Measurements from ENCODE around the gene SPRED2.

The SPRED2 gene

DNA sequence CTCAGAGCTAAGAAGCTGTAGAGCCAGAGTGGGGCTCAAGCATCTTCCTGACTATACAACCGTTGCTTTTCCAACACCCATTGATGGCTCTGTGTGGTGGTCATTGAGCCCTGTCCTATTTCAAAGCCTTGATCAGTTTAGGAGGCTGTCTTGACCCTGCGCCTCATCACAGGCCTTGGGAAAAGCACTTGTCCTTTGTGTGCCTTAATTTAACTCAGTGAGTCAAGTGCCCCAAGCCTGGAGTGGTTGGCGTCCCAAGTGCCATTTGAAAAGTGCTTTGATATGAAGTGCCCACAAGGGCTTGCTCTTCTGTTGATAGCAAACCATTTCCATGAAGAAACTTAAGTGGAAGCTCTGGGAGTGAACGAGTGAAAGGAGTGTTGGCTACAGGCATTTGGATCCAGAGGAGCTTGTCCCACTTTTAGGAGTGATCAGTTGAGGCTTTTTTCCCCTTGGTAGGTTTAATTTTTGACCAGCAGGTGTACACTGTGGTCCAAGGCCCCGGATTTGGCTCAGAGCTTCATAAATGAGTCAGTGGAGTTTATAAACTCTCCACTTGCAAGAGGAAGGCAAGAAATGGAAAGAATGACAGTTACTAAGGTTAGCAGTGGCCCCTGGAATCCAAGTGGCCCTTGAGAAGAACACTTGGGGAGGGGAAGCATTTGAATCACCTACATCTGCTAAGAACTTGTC, 154.5 kb downstream of the SPRED2 start:
- Histone ChIP-seq H3K36me3 (ENCODE audit: control insufficient read depth, low read length) (peaks cover 1% of the 10 kb centered on the region), H3K4me2 (ENCODE audit: low read length) (peak overlapping the region; percentile 38), H3K27me3 (ENCODE audit: control insufficient read depth, low read length) (peaks cover 7% of the 10 kb centered on the region), H3K9me2 (replicated peaks; ENCODE audit: control insufficient read depth, low read length) (no peaks in the 10 kb centered on the region), H3F3A (ENCODE audit: control insufficient read depth, insufficient read depth) (peaks cover 31% of the 10 kb centered on the region), H3K9me3 (ENCODE audit: control insufficient read depth, insufficient read depth, low read length) (no peaks in the 10 kb centered on the region), H3K4me3 (ENCODE audit: low read length) (no peak overlapping the region), H3K27ac (ENCODE audit: low read depth, low read length) (no peak overlapping the region), H3K4me1 (ENCODE audit: control insufficient read depth, low read length) (peaks cover 24% of the 10 kb centered on the region), H3K79me2 (ENCODE audit: control insufficient read depth, low read length) (no peaks in the 10 kb centered on the region), H4K20me1 (ENCODE audit: control insufficient read depth, insufficient read depth, low read depth, low read length) (no peaks in the 10 kb centered on the region; the same call in 1 of the 2 replicates)
- TF ChIP-seq CTCF (IDR thresholded peaks at IDR 0.05; ENCODE audit: low read depth, low read length, poor library complexity, severe bottlenecking) (no peak), EZH2phosphoT487 (IDR thresholded peaks at IDR 0.05; ENCODE audit: borderline replicate concordance, low read length) (no peak)

DNA sequence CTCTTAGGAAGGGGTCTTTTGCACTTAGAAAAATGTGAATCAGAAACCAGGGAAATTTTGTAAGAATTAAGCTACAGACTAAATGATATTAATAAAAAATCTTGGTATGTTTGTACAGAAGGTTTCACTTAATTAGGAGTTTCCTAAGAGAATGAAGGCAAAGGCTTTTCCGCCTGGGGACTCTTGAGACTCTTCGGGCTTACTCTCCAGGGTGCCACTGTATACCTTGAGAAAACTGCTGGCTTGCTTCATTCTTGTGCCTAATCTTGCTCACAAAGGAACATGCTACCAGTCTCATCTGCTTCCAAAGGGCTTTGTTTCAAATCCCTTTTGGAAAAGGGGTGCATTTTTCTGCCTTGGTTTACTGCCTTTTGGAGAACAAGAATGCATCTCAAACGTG, 155.3 kb downstream of the SPRED2 start:
- no peaks in the 10 kb centered on the region for H3K79me2 ChIP-seq (ENCODE audit: control insufficient read depth, low read length)
- no peak overlapping the region for H3K4me2 ChIP-seq (ENCODE audit: low read length)
- no peaks in the 10 kb centered on the region; the same call in 1 of the 2 replicates for H4K20me1 ChIP-seq (ENCODE audit: control insufficient read depth, insufficient read depth, low read depth, low read length)

GRCh38 chr2:65276609-65277008, 155.8 kb downstream of the SPRED2 start:
- Histone ChIP-seq H3K4me2 (ENCODE audit: low read length) (no peak overlapping the region), H3K4me1 (ENCODE audit: control insufficient read depth, low read length) (peaks cover 18% of the 10 kb centered on the region), H3K4me3 (ENCODE audit: low read length) (no peak overlapping the region), H3K36me3 (ENCODE audit: control insufficient read depth, low read length) (peaks cover 14% of the 10 kb centered on the region), H4K20me1 (ENCODE audit: control insufficient read depth, insufficient read depth, low read depth, low read length) (no peaks in the 10 kb centered on the region; the same call in 1 of the 2 replicates), H3K9me2 (replicated peaks; ENCODE audit: control insufficient read depth, low read length) (no peaks in the 10 kb centered on the region), H3K27me3 (ENCODE audit: control insufficient read depth, low read length) (peaks cover 7% of the 10 kb centered on the region), H3K27ac (ENCODE audit: low read depth, low read length) (no peak overlapping the region), H3F3A (ENCODE audit: control insufficient read depth, insufficient read depth) (peaks cover 31% of the 10 kb centered on the region), H3K9me3 (ENCODE audit: control insufficient read depth, insufficient read depth, low read length) (no peaks in the 10 kb centered on the region), H3K79me2 (ENCODE audit: control insufficient read depth, low read length) (no peaks in the 10 kb centered on the region)
- TF ChIP-seq EZH2phosphoT487 (IDR thresholded peaks at IDR 0.05; ENCODE audit: borderline replicate concordance, low read length) (no peak), CTCF (IDR thresholded peaks at IDR 0.05; ENCODE audit: low read depth, low read length, poor library complexity, severe bottlenecking) (no peak)

More for the DNA sequence above, 155.3 kb downstream of the SPRED2 start:
- no peaks in the 10 kb centered on the region for H3K9me2 ChIP-seq (replicated peaks; ENCODE audit: control insufficient read depth, low read length)
- no peak overlapping the region for H3K27ac ChIP-seq (ENCODE audit: low read depth, low read length)
- H3K4me3 ChIP-seq (ENCODE audit: low read length), result no peak overlapping the region
- H3K9me3 ChIP-seq (ENCODE audit: control insufficient read depth, insufficient read depth, low read length), result no peaks in the 10 kb centered on the region
- H3K27me3 ChIP-seq (ENCODE audit: control insufficient read depth, low read length), result peaks cover 7% of the 10 kb centered on the region
- TF ChIP-seq EZH2phosphoT487 (IDR thresholded peaks at IDR 0.05; ENCODE audit: borderline replicate concordance, low read length) (no peak), CTCF (IDR thresholded peaks at IDR 0.05; ENCODE audit: low read depth, low read length, poor library complexity, severe bottlenecking) (no peak)
- H3F3A ChIP-seq (ENCODE audit: control insufficient read depth, insufficient read depth), result peaks cover 31% of the 10 kb centered on the region
- peaks cover 9% of the 10 kb centered on the region for H3K36me3 ChIP-seq (ENCODE audit: control insufficient read depth, low read length)
- peaks cover 23% of the 10 kb centered on the region for H3K4me1 ChIP-seq (ENCODE audit: control insufficient read depth, low read length)
